A673 (cell line): ENCODE data around the gene TAC3.

Experiments
- CTCF ChIP-seq: fragments of 300-800, 200-600 bp; sonication (generic); conservative IDR thresholded peaks from 2 replicates; pipeline ENCODE4 v1.5.1; 2017; ENCODE audit warnings: low read depth, mild to moderate bottlenecking, antibody characterized with exemption, low read length, moderate library complexity, mixed read lengths
- EZH2 ChIP-seq: fragments of 200-600 bp; sonication (generic); IDR thresholded peaks from 2 replicates; pipeline ENCODE4 v1.6.1; 2017; ENCODE audit warnings: borderline replicate concordance, low read depth, mild to moderate bottlenecking, mixed read lengths, antibody characterized with exemption, low read length; ENCODE audit not compliant: poor library complexity, severe bottlenecking

- TF ChIP-seq CTCF, result no peak
- TF ChIP-seq EZH2, result no peak
These were observed 13.1 kb upstream of the TAC3 start for GRCh38 chr12:57029457-57029856.
